BE2C (cell line): ENCODE data around the gene MVK.

Experiments used
- DNase-seq: peaks from one replicate; pipeline ENCODE4 v3.0.0-alpha.2; 2020
- H3K27me3 ChIP-seq: fragments of 250-450 bp; sonication (Bioruptor Pico); 2 replicates; pipeline ENCODE4 v1.5.1; 2020; ENCODE audit warnings: mild to moderate bottlenecking
- H3K36me3 ChIP-seq: fragments of 250-450 bp; sonication (Bioruptor Pico); 2 replicates; pipeline ENCODE4 v1.5.1; 2020; ENCODE audit warnings: mild to moderate bottlenecking
- H3K4me1 ChIP-seq: fragments of 250-450 bp; sonication (Bioruptor Pico); 2 replicates; pipeline ENCODE4 v1.5.1; 2020
- H3K4me3 ChIP-seq: 2 replicates; pipeline ENCODE4 v1.5.1; 2011; ENCODE audit warnings: low read depth, low read length
- H3K9me3 ChIP-seq: fragments of 250-450 bp; sonication (Bioruptor Pico); 2 replicates; pipeline ENCODE4 v1.5.1; 2020
- TF ChIP-seq, protein P1 (sequence below): IDR thresholded peaks from 2 replicates; pipeline ENCODE4 v1.5.1; 2012; ENCODE audit warnings: mild to moderate bottlenecking, low read depth, low read length

Gene MVK

DNA sequence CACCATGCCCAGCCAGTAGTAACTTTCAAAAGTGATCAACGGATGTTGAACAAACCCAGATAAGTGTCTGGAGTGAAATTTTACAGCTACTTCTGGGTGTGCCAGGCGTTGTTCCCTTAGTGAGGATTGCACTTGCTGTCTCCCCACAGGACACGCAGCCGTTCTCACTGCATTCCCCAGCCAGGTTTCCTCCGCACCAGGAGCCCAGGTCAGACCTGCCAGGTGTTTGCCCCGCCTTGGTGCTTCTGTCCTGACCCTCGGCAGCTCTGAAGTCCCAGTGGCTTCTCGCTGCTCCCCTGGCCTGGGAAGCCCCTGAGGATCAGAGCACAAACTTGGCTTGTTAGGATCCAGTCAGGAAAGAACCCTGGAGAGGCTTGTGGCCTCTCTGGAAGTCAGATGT lies 36.5 kb upstream of the MVK start:
- DNase-seq = no peak
- H3K27me3 ChIP-seq = no peaks in the 10 kb centered on the region
- H3K36me3 ChIP-seq = no peaks in the 10 kb centered on the region
- H3K4me1 ChIP-seq = peaks cover 30% of the 10 kb centered on the region
- no peak overlapping the region for H3K4me3 ChIP-seq
- TF ChIP-seq, protein P1, sequence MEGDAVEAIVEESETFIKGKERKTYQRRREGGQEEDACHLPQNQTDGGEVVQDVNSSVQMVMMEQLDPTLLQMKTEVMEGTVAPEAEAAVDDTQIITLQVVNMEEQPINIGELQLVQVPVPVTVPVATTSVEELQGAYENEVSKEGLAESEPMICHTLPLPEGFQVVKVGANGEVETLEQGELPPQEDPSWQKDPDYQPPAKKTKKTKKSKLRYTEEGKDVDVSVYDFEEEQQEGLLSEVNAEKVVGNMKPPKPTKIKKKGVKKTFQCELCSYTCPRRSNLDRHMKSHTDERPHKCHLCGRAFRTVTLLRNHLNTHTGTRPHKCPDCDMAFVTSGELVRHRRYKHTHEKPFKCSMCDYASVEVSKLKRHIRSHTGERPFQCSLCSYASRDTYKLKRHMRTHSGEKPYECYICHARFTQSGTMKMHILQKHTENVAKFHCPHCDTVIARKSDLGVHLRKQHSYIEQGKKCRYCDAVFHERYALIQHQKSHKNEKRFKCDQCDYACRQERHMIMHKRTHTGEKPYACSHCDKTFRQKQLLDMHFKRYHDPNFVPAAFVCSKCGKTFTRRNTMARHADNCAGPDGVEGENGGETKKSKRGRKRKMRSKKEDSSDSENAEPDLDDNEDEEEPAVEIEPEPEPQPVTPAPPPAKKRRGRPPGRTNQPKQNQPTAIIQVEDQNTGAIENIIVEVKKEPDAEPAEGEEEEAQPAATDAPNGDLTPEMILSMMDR = no peak
- no peaks in the 10 kb centered on the region for H3K9me3 ChIP-seq

DNA sequence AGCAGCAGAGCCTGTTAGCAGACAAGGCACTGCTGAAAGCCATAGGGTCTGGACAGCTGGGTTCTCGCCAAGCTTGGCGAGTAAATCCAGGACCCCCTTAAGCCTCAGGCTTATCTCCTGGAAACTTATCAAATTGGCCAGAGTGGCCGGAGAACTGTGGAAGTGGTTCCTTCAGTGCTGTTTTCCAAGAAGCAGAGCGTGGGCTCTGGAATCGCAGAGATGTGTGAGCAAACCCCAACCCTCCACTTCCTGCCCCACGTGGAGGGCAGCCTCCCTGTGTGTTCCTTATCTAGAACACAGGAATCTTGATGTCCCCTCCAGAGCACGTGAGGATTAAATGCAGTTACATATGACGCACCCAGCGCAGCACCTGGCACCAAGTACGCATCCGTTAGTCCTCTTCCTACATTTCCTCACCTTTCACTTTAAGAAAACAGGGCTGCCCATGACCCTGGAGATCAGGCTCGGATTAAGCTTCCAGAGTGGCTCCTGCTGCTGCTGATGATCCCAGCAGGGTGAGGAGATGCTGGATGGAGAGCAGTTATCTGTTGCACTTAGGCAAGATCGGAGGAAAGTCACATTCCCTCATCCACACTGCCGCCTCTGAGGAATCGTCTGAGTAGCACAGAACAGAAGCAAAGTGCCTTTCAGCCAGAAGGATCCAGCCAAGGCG lies 35.3 kb upstream of the MVK start:
- peaks cover 18% of the 10 kb centered on the region for H3K4me1 ChIP-seq
- DNase-seq = peak; percentile 80
- TF ChIP-seq, protein P1 = no peak
- H3K9me3 ChIP-seq = no peaks in the 10 kb centered on the region
- H3K27me3 ChIP-seq = no peaks in the 10 kb centered on the region
- H3K4me3 ChIP-seq = peak overlapping the region; percentile 23; the same call in 1 of the 2 replicates
- H3K36me3 ChIP-seq = no peaks in the 10 kb centered on the region

DNA sequence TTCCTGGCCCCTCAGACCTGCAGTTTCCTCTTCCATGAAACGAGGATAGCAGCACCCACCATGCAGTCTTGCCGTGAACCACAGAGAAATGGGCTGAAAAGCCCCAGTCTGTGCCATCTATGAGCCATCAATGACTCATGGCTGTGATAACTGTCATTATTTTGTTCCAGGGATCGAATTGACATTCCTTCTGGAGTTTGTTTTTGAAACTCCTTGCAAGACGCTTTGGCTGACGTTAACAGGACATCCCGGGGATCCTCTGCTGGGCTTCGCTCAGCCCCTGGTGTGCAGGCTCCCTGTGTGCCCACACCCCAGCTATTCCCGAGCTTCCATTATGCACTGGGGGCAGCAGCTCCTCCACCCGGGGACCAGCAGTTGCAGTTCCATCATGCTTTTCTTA lies 34.1 kb upstream of the MVK start:
- no peak for DNase-seq
- TF ChIP-seq, protein P1 = no peak

DNA sequence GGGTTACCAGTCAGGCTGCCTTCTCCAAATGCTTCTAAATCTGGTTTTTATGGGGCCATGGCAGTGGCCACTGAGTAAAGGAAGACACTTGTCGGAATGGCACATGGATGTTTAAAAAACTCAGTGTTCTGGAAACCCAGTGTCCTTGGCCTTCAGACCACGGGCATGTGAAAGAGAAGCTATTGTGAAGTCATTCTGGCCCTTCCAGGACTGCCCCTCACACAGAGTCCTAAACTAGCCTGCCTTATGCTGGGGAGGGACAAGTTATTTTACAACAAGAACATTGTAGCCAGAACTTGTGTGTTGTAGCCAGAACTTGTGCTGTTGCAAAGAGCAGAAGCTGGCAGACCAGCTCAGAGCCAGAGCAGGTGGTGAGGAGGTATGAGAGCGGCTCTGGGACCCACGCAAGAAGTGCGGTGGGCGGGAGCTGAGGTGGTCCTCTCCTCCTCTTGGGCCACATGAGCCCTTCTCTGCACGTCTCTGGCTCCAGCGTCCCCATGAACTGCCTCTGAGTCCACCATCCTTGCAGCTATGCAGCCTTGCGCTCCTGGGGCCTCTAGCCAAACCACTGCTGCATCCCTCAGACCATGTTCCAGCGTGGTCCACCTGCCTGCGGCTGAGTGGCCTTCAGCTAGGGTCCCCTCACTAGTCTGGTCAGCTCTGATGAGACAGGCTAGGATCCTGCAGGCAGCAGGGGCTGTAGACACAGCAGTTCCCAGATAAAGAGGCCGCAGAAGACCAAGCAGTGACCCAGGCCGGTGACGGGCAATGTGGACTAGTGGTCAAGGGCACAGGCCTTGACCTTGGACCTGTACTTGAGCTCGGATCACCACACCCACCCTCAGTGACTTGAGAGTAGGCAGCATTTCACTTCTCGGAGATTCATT lies 32.8 kb upstream of the MVK start:
- TF ChIP-seq, protein P1 = no peak
- Histone ChIP-seq H3K4me3 (no peak overlapping the region), H3K36me3 (no peaks in the 10 kb centered on the region), H3K4me1 (peaks cover 13% of the 10 kb centered on the region), H3K9me3 (no peaks in the 10 kb centered on the region), H3K27me3 (no peaks in the 10 kb centered on the region)
- no peak for DNase-seq

More for the DNA sequence above, 34.1 kb upstream of the MVK start:
- peaks cover 13% of the 10 kb centered on the region for H3K4me1 ChIP-seq
- H3K27me3 ChIP-seq = no peaks in the 10 kb centered on the region
- no peaks in the 10 kb centered on the region for H3K9me3 ChIP-seq
- no peak overlapping the region for H3K4me3 ChIP-seq
- H3K36me3 ChIP-seq = no peaks in the 10 kb centered on the region

DNA sequence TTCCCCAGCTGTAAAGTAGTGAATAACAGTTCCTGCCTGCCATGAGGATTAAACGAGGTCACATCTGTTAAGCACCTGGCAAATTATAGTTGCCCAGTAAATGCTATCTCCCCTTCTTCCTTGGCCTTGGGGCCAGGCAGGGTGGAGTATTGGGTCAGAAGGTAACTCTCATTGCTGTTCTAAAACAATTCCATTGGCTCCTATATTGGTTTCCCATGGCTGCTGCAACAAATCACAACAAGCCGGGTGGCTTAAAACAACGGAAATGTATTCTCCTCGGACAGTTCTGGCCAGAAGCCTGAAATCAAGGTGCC lies 32.2 kb upstream of the MVK start:
- TF ChIP-seq, protein P1 = peak; percentile 38; the same call in 1 of the 2 replicates
- Histone ChIP-seq H3K27me3 (no peaks in the 10 kb centered on the region), H3K36me3 (no peaks in the 10 kb centered on the region), H3K9me3 (no peaks in the 10 kb centered on the region), H3K4me3 (no peak overlapping the region), H3K4me1 (peaks cover 13% of the 10 kb centered on the region)
- no peak for DNase-seq

DNA sequence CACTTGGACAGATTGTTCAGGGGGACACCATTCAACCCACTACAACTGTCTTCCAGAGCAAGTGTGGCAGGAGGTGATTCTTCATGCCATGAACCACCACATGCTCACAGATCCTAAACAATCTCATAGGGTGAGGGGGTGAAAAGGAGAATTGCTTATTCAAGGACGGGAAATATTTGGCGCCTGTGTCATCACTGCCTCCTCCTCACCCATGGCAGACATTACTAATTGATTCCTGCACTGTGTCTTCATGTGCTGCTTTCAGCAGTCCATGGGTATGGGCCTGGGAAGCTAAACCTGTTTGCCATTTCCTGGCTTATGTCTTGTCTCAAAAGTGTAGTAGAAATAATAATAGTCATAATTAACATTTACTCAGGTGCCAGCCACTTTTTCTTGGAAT lies 31.6 kb upstream of the MVK start:
- Histone ChIP-seq H3K36me3 (no peaks in the 10 kb centered on the region), H3K9me3 (no peaks in the 10 kb centered on the region), H3K4me1 (peaks cover 13% of the 10 kb centered on the region), H3K4me3 (no peak overlapping the region), H3K27me3 (no peaks in the 10 kb centered on the region)
- no peak for DNase-seq
- TF ChIP-seq, protein P1 = no peak
